ENCODE data around the gene MSANTD3.

MSANTD3 gene

DNA sequence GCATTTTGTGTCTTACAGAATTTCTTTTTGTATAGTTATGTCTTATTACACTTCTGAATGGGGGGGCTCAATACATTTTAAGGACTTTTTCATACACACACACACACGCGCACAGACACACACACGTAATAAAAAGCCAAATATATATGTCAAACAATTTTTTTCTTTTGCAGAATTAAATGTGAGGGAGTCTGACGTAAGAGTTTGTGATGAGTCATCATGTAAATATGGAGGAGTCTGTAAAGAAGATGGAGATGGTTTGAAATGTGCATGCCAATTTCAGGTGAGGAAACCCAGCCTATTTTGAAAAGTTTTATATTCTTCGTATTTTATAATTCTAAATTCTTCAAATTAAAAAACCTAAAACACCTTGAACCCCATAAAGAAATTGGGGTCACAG, 71.6 kb downstream of the MSANTD3 start:
- FAIRE-seq (no peak), DNase-seq (ENCODE audit: insufficient read length, low spot score) (no peak)

GRCh38 chr9:100499460-100499859, 72.5 kb downstream of the MSANTD3 start:
- FAIRE-seq = no peak
- no peak for DNase-seq (ENCODE audit: insufficient read length, low spot score)

- DNase-seq (ENCODE audit: insufficient read length, low spot score) (no peak), FAIRE-seq (no peak)
These were observed 72.9 kb downstream of the MSANTD3 start for GRCh38 chr9:100499866-100500265.

Measured in GM19239 (cell line).